Lung (tissue), 12 donors: ENCODE data around the gene MRPL4. TPM values are rescaled to one million over a fixed set of nuclear protein-coding genes. Genes with fewer than 3 reads are reported as not detected.

ENCODE experiments used
- ATAC-seq: fragments of 200-7000 bp; cut with Tn5 transposase; one replicate; pipeline ENCODE4 v1.9.1; 2020; ENCODE audit warnings: moderate number of reproducible peaks; ENCODE audit not compliant: insufficient read depth, low FRiP score
- DNase-seq, 3 donors: peaks; one replicate each; pipeline ENCODE4 v3.0.0-alpha.2; 2013 to 2017
- H3K27ac ChIP-seq, 2 donors: one replicate each; pipeline ENCODE4 v1.5.1; 2013; ENCODE audit warnings: mild to moderate bottlenecking in 2 of 2, moderate library complexity in 2 of 2, control low read depth in 1 of 2, inconsistent platforms in 1 of 2, low read depth in 1 of 2, low read length in 1 of 2
- H3K27me3 ChIP-seq, 3 donors: one replicate each; pipeline ENCODE4 v1.5.1; 2013; ENCODE audit warnings: low read length in 2 of 3; ENCODE audit not compliant: control insufficient read depth in 3 of 3, insufficient read depth in 3 of 3
- H3K36me3 ChIP-seq, 4 donors: one replicate each; pipeline ENCODE4 v1.5.1; 2013; ENCODE audit warnings: low read length in 4 of 4, mild to moderate bottlenecking in 1 of 4, moderate library complexity in 1 of 4; ENCODE audit not compliant: control insufficient read depth in 4 of 4, insufficient read depth in 4 of 4
- H3K4me1 ChIP-seq, 5 donors: one replicate each; pipeline ENCODE4 v1.5.1; 2013; ENCODE audit warnings: low read length in 5 of 5, mild to moderate bottlenecking in 2 of 5, moderate library complexity in 1 of 5; ENCODE audit not compliant: control insufficient read depth in 5 of 5, insufficient read depth in 5 of 5
- H3K4me3 ChIP-seq: one replicate; pipeline ENCODE4 v1.5.1; 2013; ENCODE audit warnings: mild to moderate bottlenecking, control low read depth, moderate library complexity
- H3K9ac ChIP-seq, 2 donors: one replicate each; pipeline ENCODE4 v1.5.1; 2013; ENCODE audit warnings: low read length in 2 of 2, control low read depth in 1 of 2; ENCODE audit not compliant: insufficient read depth in 1 of 2
- H3K9me3 ChIP-seq, 4 donors: one replicate each; pipeline ENCODE4 v1.5.1; 2013; ENCODE audit warnings: low read length in 3 of 4, mild to moderate bottlenecking in 1 of 4, moderate library complexity in 1 of 4; ENCODE audit not compliant: control insufficient read depth in 4 of 4, insufficient read depth in 3 of 4
- WGBS, 2 donors: extraction: QIAGEN DNeasy Blood & Tissue Kit; methylation state at CpG; one replicate each; pipeline ENCODE4 v1.1.7; 2013; 5-methylcytosine and 5-hydroxymethylcytosine counted together
- polyA plus RNA-seq, 2 donors: library from polyadenylated mRNA; stranded (reverse); fragments of 200-250 nt; gene quantifications; one replicate each; pipeline ENCODE4 v1.2.1, GENCODE V29; 2013
- total RNA-seq, 2 donors: library from RNA; depleted of rRNA in 1 of 2; stranded (reverse); fragments of >200 nt in 1 of 2; gene quantifications; one replicate each; pipeline ENCODE4 v1.2.1, GENCODE V29; 2014 to 2021
- TF ChIP-seq, protein P1 (sequence below): IDR thresholded peaks from 2 replicates; pipeline ENCODE4 v1.5.1; 2012; ENCODE audit warnings: mild to moderate bottlenecking; ENCODE audit errors: control extremely low read depth, extremely low read depth
- donor health status: control.
- donor health status: control.
- donor health status: Bipolar disorder and iron deficiency.
- donor health status: healthy.
- donor health status: DM: yes; HTN: yes; CAD: no.

MRPL4 gene
- total and polyA plus RNA-seq, 4 donors: 16.6 to 64.8 (median 47.9) TPM

DNA sequence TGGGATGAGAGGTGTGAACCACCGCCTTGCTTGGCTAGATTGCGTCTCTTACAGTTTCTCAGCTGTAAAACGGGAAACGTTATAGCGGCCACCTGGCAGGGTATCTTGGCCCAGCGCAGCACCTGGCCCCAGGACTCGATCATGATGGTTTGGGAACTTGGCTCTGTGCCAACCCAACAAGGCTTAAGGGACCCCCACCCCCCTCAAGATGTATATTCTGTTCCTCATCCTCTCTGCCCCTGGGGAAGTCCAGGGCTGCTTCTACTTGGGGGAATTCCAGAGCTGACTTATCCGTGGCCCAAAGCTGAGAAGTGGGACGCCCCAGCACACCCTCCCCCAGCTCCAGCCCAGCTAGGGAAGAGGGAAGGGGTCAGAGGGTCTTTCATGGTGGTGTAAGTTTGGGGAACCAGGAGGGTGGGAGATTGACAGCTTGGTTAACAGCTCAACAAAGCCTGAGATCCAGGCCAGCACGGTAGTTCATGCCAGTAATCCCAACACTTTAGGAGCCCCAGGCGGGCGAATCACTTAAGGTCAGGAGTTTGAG, 19.6 kb downstream of the MRPL4 start:
- TF ChIP-seq, protein P1, sequence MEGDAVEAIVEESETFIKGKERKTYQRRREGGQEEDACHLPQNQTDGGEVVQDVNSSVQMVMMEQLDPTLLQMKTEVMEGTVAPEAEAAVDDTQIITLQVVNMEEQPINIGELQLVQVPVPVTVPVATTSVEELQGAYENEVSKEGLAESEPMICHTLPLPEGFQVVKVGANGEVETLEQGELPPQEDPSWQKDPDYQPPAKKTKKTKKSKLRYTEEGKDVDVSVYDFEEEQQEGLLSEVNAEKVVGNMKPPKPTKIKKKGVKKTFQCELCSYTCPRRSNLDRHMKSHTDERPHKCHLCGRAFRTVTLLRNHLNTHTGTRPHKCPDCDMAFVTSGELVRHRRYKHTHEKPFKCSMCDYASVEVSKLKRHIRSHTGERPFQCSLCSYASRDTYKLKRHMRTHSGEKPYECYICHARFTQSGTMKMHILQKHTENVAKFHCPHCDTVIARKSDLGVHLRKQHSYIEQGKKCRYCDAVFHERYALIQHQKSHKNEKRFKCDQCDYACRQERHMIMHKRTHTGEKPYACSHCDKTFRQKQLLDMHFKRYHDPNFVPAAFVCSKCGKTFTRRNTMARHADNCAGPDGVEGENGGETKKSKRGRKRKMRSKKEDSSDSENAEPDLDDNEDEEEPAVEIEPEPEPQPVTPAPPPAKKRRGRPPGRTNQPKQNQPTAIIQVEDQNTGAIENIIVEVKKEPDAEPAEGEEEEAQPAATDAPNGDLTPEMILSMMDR: no peak
- ATAC-seq: no peak
- Histone ChIP-seq H3K27me3 (peaks cover 0 to 8% (median 0%) of the 10 kb centered on the region in 3 donors), H3K9me3 (no peaks in the 10 kb centered on the region), H3K4me3 (peak overlapping the region; percentile 76), H3K9ac (no peak overlapping the region), H3K4me1 (peaks cover 0 to 16% (median 4%) of the 10 kb centered on the region in 5 donors), H3K36me3 (peaks cover 0 to 8% (median 0%) of the 10 kb centered on the region in 4 donors), H3K27ac (peak overlapping the region; percentile 78 to 89)
- DNase-seq: no peak
- WGBS, 2 donors: 15 to 23% methylated on average over 12 of the region's 12 CpGs

DNA sequence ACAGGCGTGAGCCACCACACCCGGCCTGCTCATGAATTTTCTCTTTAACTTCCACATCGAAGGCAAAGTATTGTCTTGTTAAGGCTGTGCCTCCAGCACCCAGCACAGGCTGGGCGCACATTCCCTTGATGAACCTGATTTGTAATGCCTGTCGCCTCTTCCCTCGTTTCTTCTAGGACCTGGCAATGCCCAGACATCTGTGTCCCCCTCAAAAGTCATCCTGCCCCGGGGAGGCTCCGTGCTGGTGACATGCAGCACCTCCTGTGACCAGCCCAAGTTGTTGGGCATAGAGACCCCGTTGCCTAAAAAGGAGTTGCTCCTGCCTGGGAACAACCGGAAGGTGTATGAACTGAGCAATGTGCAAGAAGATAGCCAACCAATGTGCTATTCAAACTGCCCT, 22.6 kb downstream of the MRPL4 start:
- Histone ChIP-seq H3K9ac (no peak overlapping the region), H3K4me1 (peaks cover 0 to 16% (median 4%) of the 10 kb centered on the region in 5 donors), H3K4me3 (peak overlapping the region; percentile 26), H3K9me3 (no peaks in the 10 kb centered on the region), H3K36me3 (peaks cover 0 to 23% (median 0%) of the 10 kb centered on the region in 4 donors), H3K27ac (peak overlapping the region in 1 of 2 donors; percentile 79), H3K27me3 (peaks cover 0 to 8% (median 0%) of the 10 kb centered on the region in 3 donors)
- ATAC-seq (no peak), DNase-seq (no peak)
- TF ChIP-seq, protein P1: no peak
- WGBS, 2 donors: 78 to 94% methylated on average over 10 of the region's 10 CpGs

DNA sequence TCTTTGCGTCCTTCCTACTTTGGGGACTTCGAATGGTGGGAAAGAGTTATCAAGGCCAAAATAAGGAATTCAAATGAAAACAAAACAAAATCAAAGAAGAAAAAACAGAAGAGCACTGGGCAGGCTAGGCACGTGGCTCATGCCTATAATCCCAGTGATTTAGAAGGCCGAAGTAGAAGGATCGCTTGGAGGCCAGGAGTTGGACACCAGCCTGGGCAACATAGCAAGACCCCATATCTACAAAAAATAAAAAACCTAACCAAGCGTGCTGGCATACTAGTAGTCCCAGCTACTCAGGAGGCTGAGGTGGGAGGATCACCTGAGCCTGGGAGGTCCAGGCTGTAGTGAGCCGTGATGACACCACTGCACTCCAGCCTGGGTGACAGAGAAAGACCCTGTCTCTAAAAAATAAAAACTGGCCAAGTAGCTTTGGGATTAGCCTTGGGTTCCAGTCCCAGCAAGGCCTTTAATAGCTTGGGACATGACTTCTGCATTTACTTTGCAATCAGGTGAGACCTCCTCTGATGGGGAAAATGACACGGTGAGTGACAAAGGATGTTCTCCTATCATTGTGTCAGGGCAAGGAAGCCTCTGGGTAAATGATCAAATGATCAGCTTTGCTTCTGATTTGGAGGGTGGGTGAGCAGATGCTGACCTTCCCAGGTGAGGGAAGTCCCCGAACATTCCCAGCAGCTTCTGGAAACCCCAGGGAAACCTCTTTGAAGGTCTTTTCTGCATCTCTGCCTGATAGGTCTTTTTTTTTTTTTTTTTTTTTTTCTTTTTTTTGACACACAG, 26.0 kb downstream of the MRPL4 start:
- Histone ChIP-seq H3K9me3 (no peaks in the 10 kb centered on the region), H3K4me3 (no peak overlapping the region), H3K27ac (peak overlapping the region in 1 of 2 donors; percentile 47), H3K9ac (no peak overlapping the region), H3K4me1 (peaks cover 0 to 9% (median 0%) of the 10 kb centered on the region in 5 donors), H3K27me3 (no peaks in the 10 kb centered on the region), H3K36me3 (peaks cover 0 to 29% (median 0%) of the 10 kb centered on the region in 4 donors)
- no peak for DNase-seq
- no peak for ATAC-seq
- TF ChIP-seq, protein P1: no peak
- WGBS, 2 donors: 90 to 93% methylated on average over 9 of the region's 9 CpGs
